ENCODE results near the gene ZDHHC12.

DNA sequence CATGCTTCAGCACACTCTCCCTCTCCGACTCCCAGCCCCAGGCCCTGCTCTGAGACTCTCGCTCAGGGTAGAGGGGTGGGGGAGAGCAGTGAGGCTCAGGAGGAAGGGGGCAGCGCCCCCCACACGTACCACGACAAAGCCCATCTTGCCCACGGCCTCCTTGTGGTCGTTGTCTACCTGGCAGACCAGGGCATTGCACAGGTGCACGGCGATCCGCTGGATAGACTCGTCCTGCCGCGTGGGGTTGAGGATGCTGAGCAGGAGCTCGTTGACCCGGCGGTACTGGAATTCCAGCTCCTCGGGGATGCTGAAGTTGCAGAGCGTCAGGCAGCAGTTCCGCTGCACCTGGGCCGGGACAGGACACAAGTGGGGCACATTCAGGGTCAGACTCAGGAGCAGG, 18.5 kb upstream of the ZDHHC12 start:
- TF ChIP-seq BHLHE40 (IDR thresholded peaks at IDR 0.05; ENCODE audit: borderline replicate concordance) (no peak), ELF4 (IDR thresholded peaks at IDR 0.05) (no peak), FOXK2 (IDR thresholded peaks at IDR 0.05) (no peak), SP1 (IDR thresholded peaks at IDR 0.05) (no peak), LEF1 (IDR thresholded peaks at IDR 0.05; ENCODE audit: borderline replicate concordance) (no peak), TARDBP (IDR thresholded peaks at IDR 0.05) (no peak)

Data from HEK293T (cell line).